Mesodermal cell (in vitro differentiated cells): ENCODE results near the gene PIGM.

Experiments used
- H3K27ac ChIP-seq: 2 replicates; pipeline ENCODE4 v1.7.0; 2013; ENCODE audit warnings: mild to moderate bottlenecking, low read depth, low read length, moderate library complexity; ENCODE audit not compliant: severe bottlenecking
- H3K36me3 ChIP-seq: 2 replicates; pipeline ENCODE4 v1.7.1; 2013; ENCODE audit warnings: mild to moderate bottlenecking, low read length, moderate library complexity; ENCODE audit not compliant: control insufficient read depth, insufficient read depth
- H3K4me1 ChIP-seq: one replicate; pipeline ENCODE4 v1.7.1; 2013; ENCODE audit warnings: mild to moderate bottlenecking, low read length; ENCODE audit not compliant: insufficient read depth, control insufficient read depth, poor library complexity, severe bottlenecking
- H3K4me3 ChIP-seq: 2 replicates; pipeline ENCODE4 v1.7.0; 2013; ENCODE audit warnings: low read length, control low read depth, mild to moderate bottlenecking; ENCODE audit not compliant: insufficient read depth, poor library complexity, severe bottlenecking; ENCODE audit errors: extremely low read depth
- H3K9me3 ChIP-seq: 2 replicates; pipeline ENCODE4 v1.7.1; 2013; ENCODE audit warnings: mild to moderate bottlenecking, low read length, moderate library complexity; ENCODE audit not compliant: control insufficient read depth
- WGBS, 2 experiments: methylation state at CpG; one replicate each; pipeline ENCODE4 v1.1.5; 2013; ENCODE audit warnings: missing lambda C conversion rate in 2 of 2; ENCODE audit not compliant: insufficient coverage in 2 of 2; 5-methylcytosine and 5-hydroxymethylcytosine counted together

PIGM gene

GRCh38 chr1:160070243-160071163 is 38.7 kb upstream of the PIGM start:
- Histone ChIP-seq H3K4me3 (peak overlapping the region; percentile 39), H3K4me1 (peaks cover 3% of the 10 kb centered on the region), H3K27ac (no peak overlapping the region), H3K9me3 (no peaks in the 10 kb centered on the region), H3K36me3 (no peaks in the 10 kb centered on the region)
- WGBS, 2 experiments: 0 to 3% methylated on average over 38 to 41 of the region's 46 CpGs

- no peaks in the 10 kb centered on the region for H3K9me3 ChIP-seq
- 27 to 32% methylated on average over 16 to 22 of the region's 32 CpGs for WGBS, 2 experiments
These were observed 37.9 kb upstream of the PIGM start, which contains the start of gene KCNJ10 for GRCh38 chr1:160069460-160070231. TSS of gene KCNJ10 (minus strand) at chr1:160070160. CDS start at chr1:160042532, 27,628 bp downstream.

GRCh38 chr1:160068225-160068624 is 36.4 kb upstream of the PIGM start:
- Histone ChIP-seq H3K9me3 (no peaks in the 10 kb centered on the region), H3K27ac (no peak overlapping the region), H3K4me3 (no peak overlapping the region), H3K36me3 (no peaks in the 10 kb centered on the region), H3K4me1 (peaks cover 3% of the 10 kb centered on the region)
- WGBS, 2 experiments: 89 to 100% methylated on average over 1 to 2 of the region's 5 CpGs

More at GRCh38 chr1:160069460-160070231, 37.9 kb upstream of the PIGM start, which contains the start of gene KCNJ10:
- Histone ChIP-seq H3K27ac (no peak within 1 kb of the TSS), H3K4me1 (peaks cover 3% of the 10 kb centered on the region), H3K36me3 (no peaks in the 10 kb centered on the region), H3K4me3 (peak within 1 kb of the TSS; percentile 39)

- Histone ChIP-seq H3K9me3 (no peaks in the 10 kb centered on the region), H3K4me3 (no peak overlapping the region)
- WGBS, 2 experiments: 76 to 97% methylated on average over 3 of the region's 6 CpGs
These were observed 35.3 kb upstream of the PIGM start for GRCh38 chr1:160066829-160067745.

GRCh38 chr1:160064746-160065145 is 33.0 kb upstream of the PIGM start:
- no peak overlapping the region for H3K27ac ChIP-seq
- WGBS, 2 experiments: 47 to 83% methylated on average over 1 to 2 of the region's 3 CpGs
- no peak overlapping the region for H3K4me3 ChIP-seq
- no peaks in the 10 kb centered on the region for H3K9me3 ChIP-seq
- no peaks in the 10 kb centered on the region for H3K36me3 ChIP-seq
- H3K4me1 ChIP-seq: peaks cover 1% of the 10 kb centered on the region

More at GRCh38 chr1:160066829-160067745, 35.3 kb upstream of the PIGM start:
- H3K4me1 ChIP-seq: peaks cover 3% of the 10 kb centered on the region
- H3K36me3 ChIP-seq: no peaks in the 10 kb centered on the region
- H3K27ac ChIP-seq: no peak overlapping the region

- no peak overlapping the region for H3K4me3 ChIP-seq
- H3K27ac ChIP-seq: no peak overlapping the region
- no peaks in the 10 kb centered on the region for H3K9me3 ChIP-seq
- 95 to 100% methylated on average over 2 of the region's 3 CpGs for WGBS, 2 experiments
- no peaks in the 10 kb centered on the region for H3K4me1 ChIP-seq
- H3K36me3 ChIP-seq: no peaks in the 10 kb centered on the region
These were observed 32.4 kb upstream of the PIGM start for GRCh38 chr1:160064164-160064563.

GRCh38 chr1:160063176-160063575 is 31.4 kb upstream of the PIGM start:
- H3K36me3 ChIP-seq: no peaks in the 10 kb centered on the region
- no peaks in the 10 kb centered on the region for H3K9me3 ChIP-seq
- no peak overlapping the region for H3K4me3 ChIP-seq
- H3K27ac ChIP-seq: no peak overlapping the region
- no peaks in the 10 kb centered on the region for H3K4me1 ChIP-seq
- 76 to 83% methylated on average over 4 of the region's 5 CpGs for WGBS, 2 experiments

GRCh38 chr1:160062230-160062532 is 30.4 kb upstream of the PIGM start:
- no peaks in the 10 kb centered on the region for H3K9me3 ChIP-seq
- no peak overlapping the region for H3K27ac ChIP-seq
- no peaks in the 10 kb centered on the region for H3K36me3 ChIP-seq
- no peak overlapping the region for H3K4me3 ChIP-seq
- WGBS, 2 experiments: 45 to 60% methylated on average over 1 to 2 of the region's 6 CpGs
- no peaks in the 10 kb centered on the region for H3K4me1 ChIP-seq

GRCh38 chr1:160061369-160062229 is 29.8 kb upstream of the PIGM start:
- WGBS, 2 experiments: 70 to 74% methylated on average over 7 to 13 of the region's 15 CpGs
- H3K36me3 ChIP-seq: no peaks in the 10 kb centered on the region
- H3K9me3 ChIP-seq: no peaks in the 10 kb centered on the region
- no peaks in the 10 kb centered on the region for H3K4me1 ChIP-seq
- no peak overlapping the region for H3K27ac ChIP-seq
- H3K4me3 ChIP-seq: no peak overlapping the region
